GM12874 (cell line): ENCODE results near the gene MRPL33.

Source experiments
- TF ChIP-seq, protein P1 (sequence below): IDR thresholded peaks from 2 replicates; pipeline ENCODE4 v1.5.1; 2011; ENCODE audit warnings: low read depth, mild to moderate bottlenecking, control low read depth, low read length, moderate library complexity; ENCODE audit not compliant: insufficient read depth

The MRPL33 gene

DNA sequence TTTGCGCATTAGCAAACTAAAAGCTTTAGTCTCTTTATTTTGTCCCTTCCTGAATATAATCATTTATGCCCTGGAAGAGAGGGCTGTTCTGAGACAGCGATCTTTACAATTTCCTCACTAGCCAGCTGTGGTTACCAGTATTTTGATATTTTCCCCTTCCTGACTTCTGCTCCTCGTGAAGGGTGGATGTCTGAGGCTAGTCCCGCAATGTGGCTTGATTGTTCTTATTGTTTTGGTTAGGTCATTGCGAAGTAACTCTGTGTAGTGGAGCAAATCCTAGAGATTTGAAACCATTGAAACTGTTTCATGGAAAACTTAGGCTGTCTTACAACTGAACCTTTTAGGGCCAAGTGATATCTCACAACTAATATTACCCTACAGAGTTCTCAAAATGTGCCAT is 2.4 kb downstream of the MRPL33 start:
- TF ChIP-seq, protein P1, sequence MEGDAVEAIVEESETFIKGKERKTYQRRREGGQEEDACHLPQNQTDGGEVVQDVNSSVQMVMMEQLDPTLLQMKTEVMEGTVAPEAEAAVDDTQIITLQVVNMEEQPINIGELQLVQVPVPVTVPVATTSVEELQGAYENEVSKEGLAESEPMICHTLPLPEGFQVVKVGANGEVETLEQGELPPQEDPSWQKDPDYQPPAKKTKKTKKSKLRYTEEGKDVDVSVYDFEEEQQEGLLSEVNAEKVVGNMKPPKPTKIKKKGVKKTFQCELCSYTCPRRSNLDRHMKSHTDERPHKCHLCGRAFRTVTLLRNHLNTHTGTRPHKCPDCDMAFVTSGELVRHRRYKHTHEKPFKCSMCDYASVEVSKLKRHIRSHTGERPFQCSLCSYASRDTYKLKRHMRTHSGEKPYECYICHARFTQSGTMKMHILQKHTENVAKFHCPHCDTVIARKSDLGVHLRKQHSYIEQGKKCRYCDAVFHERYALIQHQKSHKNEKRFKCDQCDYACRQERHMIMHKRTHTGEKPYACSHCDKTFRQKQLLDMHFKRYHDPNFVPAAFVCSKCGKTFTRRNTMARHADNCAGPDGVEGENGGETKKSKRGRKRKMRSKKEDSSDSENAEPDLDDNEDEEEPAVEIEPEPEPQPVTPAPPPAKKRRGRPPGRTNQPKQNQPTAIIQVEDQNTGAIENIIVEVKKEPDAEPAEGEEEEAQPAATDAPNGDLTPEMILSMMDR: no peak

DNA sequence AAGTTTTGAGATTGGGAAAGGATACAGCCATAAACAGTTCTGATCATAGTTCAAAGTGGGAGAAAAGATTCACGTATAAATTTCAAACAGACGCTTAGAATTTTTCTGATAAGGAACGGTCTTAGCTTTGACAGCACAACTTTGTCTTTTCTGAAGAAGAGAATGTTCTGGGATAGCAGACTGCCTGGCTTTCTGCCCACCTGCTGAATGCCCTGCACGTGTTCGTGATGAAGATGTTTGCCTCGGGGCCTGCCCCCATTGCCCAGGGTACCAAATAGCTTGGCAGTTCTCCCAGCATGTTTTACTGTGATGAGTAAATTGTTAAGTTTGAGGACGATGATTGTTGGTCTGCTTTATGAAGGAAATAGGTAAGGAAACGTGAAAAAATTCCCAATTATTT is 4.6 kb downstream of the MRPL33 start:
- TF ChIP-seq, protein P1: no peak

DNA sequence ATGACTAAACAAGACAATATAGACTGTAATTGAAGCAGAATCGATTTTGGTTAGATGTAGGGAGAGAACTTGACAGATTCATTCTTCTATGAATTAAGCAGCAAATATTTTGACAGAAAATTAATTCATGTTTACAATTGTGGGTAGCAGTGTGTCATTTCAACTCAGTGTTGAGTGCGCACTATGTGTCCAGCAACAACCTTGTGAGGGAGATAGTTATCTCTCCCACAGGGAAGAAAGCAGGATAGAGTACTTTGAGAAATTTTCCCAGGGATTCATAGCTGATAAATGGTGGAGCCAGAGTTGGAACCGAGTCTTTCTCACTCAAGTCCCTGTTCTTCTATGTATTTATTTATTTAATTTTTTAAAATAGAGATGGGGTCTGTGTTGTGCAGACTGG is 5.2 kb downstream of the MRPL33 start:
- TF ChIP-seq, protein P1: no peak

DNA sequence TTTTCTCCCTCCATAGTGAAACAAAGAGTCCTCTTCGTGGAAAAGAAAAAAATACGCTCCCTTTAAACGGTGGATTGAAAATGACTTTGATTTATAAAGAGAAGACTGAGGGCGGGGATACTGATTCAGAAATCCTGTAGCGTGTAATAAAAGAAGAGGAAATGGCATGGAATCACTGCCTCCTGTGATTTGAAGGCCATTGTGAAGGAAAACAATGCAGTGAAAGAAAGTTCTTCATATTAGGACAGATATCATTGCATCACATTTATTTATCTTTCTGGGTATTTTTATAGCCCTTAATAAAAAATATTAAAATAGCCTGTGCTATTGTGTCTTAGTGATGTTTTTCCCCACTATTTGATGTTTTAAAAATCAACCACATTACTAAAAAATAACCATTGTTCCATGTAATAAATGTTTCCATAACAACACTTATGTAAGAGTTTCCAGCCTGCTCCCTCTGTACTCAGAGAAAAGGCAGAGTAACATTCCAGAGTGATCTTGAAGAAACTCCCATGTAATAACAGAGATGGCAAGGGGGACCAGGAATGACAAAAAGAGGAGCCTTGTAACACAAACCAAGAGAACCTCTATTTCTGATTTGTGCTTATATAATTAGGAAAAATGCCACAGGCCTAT is 8.0 kb downstream of the MRPL33 start:
- TF ChIP-seq, protein P1: no peak

DNA sequence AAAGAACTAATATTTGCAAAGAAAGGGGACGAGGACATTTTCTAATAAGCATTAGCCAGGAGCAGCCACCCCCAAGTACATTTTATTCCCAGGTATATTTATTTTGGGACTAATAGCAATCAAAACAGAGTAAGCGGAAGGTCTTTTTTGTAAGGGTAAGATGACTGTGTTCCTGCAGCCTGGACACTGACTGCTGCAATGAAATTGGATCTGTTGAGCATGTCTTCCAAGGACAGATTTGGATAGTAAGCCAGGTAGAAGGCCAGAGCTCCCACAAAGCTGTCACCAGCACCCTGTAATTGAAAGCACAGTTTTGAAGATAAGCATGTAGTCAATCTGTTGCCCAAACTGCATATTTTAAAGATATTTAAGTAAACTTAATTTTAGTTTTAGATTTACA is 10.0 kb downstream of the MRPL33 start:
- TF ChIP-seq, protein P1: no peak

DNA sequence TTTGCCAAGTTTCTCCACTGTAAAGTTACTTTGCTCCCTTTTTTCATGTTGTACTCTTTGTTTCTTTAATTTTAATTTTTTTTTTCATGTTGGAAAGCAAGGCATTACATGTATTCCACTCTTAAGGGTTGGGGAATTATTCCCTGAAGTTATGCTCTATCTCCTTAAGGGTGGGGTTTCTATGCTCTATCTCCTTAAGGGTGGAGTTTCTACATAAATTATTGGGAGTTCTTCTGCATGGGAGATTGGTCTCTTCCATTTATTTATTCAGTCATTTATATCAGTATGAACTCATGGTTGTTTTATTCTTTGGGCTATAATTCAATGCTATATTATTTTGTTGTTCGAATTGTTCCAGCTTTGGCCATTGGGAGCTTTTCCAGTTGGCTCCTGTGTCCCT is 11.2 kb downstream of the MRPL33 start:
- TF ChIP-seq, protein P1: no peak

DNA sequence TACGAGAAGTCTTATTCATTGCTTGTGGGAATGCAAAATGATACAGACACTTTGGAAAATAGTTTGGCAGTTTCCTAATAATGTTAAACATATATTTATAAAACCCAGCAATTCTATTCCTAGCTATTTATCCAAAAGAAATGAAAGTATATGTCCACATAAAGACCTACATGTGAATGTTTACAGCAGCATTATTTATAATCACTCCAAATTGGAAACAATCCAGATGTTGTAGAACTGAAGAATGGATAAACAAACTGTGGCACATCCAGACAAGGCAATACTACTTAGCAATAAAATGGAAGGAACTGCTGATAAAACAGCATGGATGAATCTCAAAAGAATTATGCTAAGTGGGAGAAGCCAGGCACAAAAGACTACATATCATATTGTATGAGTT is 19.3 kb downstream of the MRPL33 start:
- TF ChIP-seq, protein P1: no peak

DNA sequence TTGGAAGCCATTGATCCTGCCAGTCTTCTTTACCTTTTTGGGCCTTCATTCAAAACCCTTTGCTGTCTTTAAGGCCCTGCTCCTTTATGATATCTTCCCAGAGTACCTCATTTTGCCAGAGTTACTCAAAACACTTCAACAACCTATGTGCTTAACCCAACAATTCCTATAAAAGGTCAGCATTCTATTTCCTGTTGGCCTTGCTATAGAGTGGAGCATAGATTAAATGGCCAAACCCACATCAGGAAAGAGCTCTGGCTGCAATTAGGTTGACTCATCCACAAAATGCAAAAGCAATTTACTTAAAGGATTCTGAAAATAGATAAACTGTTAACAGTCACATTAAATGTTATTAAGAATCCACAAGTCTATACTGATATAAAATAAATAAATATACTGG is 21.2 kb downstream of the MRPL33 start:
- TF ChIP-seq, protein P1: no peak
